ENCODE measurements around the gene GARIN3. TPM values are rescaled to one million over a fixed set of nuclear protein-coding genes. Genes with fewer than 3 reads are reported as not detected.
A peak's percentile ranks its signal among the peaks of the same experiment; 100 is the strongest.

GARIN3 gene
- total and polyA plus RNA-seq, 2 donors (not counting 3 experiments of a cell fraction or from before 2014, with no cell fraction given) = not detected

DNA sequence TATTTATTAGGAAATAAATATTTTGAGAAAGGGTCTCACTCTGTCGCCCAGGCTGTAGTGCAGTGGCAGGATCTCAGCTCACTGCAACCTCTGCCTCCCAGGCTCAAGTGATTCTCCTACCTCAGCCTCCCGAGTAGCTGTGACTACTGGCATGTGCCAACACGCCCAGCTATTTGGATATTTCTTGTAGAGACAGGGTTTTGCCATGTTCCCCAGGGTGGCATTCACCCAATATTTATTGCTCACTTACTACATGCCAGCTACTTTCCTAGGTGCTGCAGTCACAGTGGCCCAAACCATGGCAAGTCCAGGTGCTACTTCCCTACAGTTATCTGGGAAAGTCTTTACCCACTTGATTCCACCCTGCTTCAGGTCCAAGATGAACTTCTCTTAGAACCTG is 15.1 kb downstream of the GARIN3 start:
- BruUV-seq (replicated peaks) = no TSS peak
- FAIRE-seq (no peak), DNase-seq (ENCODE audit: low read depth, low spot score) (no peak)
- H3K4me3 ChIP-seq (replicated peaks in 1 of 3; ENCODE audit: insufficient read depth in 1 of 3, low read depth in 1 of 3, low read length in 3 of 3) = no peak overlapping the region
- ChIA-PET POLR2A (no interaction called here), CTCF (no interaction called here)
- no peaks in the 10 kb centered on the region for H3K27me3 ChIP-seq (ENCODE audit: control insufficient read depth in 2 of 2, insufficient read depth in 2 of 2, low read length in 2 of 2)
- no peaks in the 10 kb centered on the region for H3K4me1 ChIP-seq (ENCODE audit: control insufficient read depth, extremely low read depth, insufficient read depth, low read length)
- H3K79me2 ChIP-seq (ENCODE audit: control insufficient read depth, insufficient read depth, low read length) = no peaks in the 10 kb centered on the region
- TF ChIP-seq POLR2A (IDR thresholded peaks at IDR 0.05; ENCODE audit: low read depth, low read length) = no peak
- no peaks in the 10 kb centered on the region for H3K9me3 ChIP-seq (replicated peaks; ENCODE audit: control insufficient read depth, insufficient read depth, low read length)
- intact Hi-C loops (cut with micrococcal nuclease) = no loop called here
- no peaks in the 10 kb centered on the region for H3K9me1 ChIP-seq (replicated peaks; ENCODE audit: control insufficient read depth, extremely low read depth, insufficient read depth, low read length)
- no peaks in the 10 kb centered on the region for H3K36me3 ChIP-seq (ENCODE audit: control insufficient read depth in 2 of 2, extremely low read depth in 1 of 2, insufficient read depth in 2 of 2, low read length in 2 of 2)
- H2AFZ ChIP-seq (ENCODE audit: low read depth, low read length) = no peak overlapping the region
- dilution Hi-C loops (cut with MboI; ENCODE audit: extremely low pct_ligation_motif_present, low sequenced_read_pairs) = no loop called here
- H3K4me2 ChIP-seq (ENCODE audit: insufficient read depth, low read length) = no peak overlapping the region
- no peaks in the 10 kb centered on the region for H4K20me1 ChIP-seq (replicated peaks; ENCODE audit: control insufficient read depth, extremely low read depth, insufficient read depth, low read length)
- no peak overlapping the region for H3K9ac ChIP-seq (replicated peaks; ENCODE audit: extremely low read depth, insufficient read depth, low read length)
- H3K27ac ChIP-seq (ENCODE audit: insufficient read depth, low read depth, low read length) = no peak overlapping the region

DNA sequence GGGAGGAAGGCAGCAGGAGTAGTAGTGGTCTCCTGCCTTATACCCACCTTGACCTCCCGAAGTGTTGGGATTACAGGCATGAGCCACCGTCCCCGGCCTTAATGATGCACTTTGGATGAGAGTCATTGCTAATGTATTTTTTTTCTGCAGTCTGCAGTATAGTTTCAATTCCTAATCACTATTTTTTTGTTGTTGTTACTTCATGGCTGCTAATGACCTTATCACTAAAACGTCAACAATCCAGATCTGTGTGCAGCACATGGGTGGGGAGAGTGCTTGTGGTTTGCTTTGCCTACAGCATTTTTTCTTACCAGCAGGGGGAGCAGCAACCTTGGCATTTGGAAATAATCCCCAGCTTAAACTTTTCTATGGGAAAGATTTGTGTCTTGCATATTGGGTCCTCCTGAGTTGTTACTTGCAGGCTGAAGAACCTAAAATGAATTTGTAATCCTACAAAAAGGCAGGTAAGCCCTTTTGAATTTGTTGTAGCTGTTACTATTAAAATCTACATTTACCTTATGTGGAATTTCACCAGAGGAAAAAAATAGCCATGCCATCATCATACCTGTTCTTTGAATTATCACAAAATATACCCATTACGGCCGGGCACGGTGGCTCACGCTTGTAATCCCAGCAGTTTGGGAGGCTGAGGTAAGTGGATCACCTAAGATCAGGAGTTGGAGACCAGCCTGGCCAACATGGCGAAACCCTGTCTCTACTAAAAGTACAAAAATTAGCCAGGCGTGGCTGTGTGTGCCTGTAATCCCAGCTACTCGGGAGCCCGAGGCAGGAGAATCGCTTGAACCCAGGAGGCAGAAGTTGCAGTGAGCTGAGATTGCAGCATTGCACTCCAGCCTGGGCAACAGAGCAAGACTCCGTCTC is 17.1 kb downstream of the GARIN3 start:
- no TSS peak for BruUV-seq (replicated peaks)
- FAIRE-seq = peak; percentile 76
- dilution Hi-C loops (cut with MboI; ENCODE audit: extremely low pct_ligation_motif_present, low sequenced_read_pairs) = no loop called here
- H3K4me2 ChIP-seq (ENCODE audit: insufficient read depth, low read length) = no peak overlapping the region
- no peaks in the 10 kb centered on the region for H3K27me3 ChIP-seq (ENCODE audit: control insufficient read depth in 2 of 2, insufficient read depth in 2 of 2, low read length in 2 of 2)
- no peaks in the 10 kb centered on the region for H3K36me3 ChIP-seq (ENCODE audit: control insufficient read depth in 2 of 2, extremely low read depth in 1 of 2, insufficient read depth in 2 of 2, low read length in 2 of 2)
- TF ChIP-seq, protein P1, sequence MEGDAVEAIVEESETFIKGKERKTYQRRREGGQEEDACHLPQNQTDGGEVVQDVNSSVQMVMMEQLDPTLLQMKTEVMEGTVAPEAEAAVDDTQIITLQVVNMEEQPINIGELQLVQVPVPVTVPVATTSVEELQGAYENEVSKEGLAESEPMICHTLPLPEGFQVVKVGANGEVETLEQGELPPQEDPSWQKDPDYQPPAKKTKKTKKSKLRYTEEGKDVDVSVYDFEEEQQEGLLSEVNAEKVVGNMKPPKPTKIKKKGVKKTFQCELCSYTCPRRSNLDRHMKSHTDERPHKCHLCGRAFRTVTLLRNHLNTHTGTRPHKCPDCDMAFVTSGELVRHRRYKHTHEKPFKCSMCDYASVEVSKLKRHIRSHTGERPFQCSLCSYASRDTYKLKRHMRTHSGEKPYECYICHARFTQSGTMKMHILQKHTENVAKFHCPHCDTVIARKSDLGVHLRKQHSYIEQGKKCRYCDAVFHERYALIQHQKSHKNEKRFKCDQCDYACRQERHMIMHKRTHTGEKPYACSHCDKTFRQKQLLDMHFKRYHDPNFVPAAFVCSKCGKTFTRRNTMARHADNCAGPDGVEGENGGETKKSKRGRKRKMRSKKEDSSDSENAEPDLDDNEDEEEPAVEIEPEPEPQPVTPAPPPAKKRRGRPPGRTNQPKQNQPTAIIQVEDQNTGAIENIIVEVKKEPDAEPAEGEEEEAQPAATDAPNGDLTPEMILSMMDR (IDR thresholded peaks at IDR 0.05; ENCODE audit: extremely low read depth in 1 of 2, insufficient read depth in 1 of 2, low read depth in 1 of 2, low read length in 2 of 2) = peak; percentile 80 to 81
- TF ChIP-seq FOS (IDR thresholded peaks at IDR 0.05; ENCODE audit: borderline replicate concordance, insufficient read depth, low read length) = no peak
- no peak overlapping the region for H3K9ac ChIP-seq (replicated peaks; ENCODE audit: extremely low read depth, insufficient read depth, low read length)
- no peaks in the 10 kb centered on the region for H3K9me3 ChIP-seq (replicated peaks; ENCODE audit: control insufficient read depth, insufficient read depth, low read length)
- H3K4me1 ChIP-seq (ENCODE audit: control insufficient read depth, extremely low read depth, insufficient read depth, low read length) = no peaks in the 10 kb centered on the region
- intact Hi-C loops (cut with micrococcal nuclease) = loop anchor here (1.0 to 5.0 kb wide), 2 partner anchors 103 to 163 kb away; no protein-coding TSS in a partner anchor
- DNase-seq (ENCODE audit: low read depth, low spot score) = peak; percentile 59
- no peak overlapping the region for H3K27ac ChIP-seq (ENCODE audit: insufficient read depth, low read depth, low read length)
- no peaks in the 10 kb centered on the region for H3K9me1 ChIP-seq (replicated peaks; ENCODE audit: control insufficient read depth, extremely low read depth, insufficient read depth, low read length)
- H3K79me2 ChIP-seq (ENCODE audit: control insufficient read depth, insufficient read depth, low read length) = no peaks in the 10 kb centered on the region
- ChIA-PET CTCF (interaction anchor here (0.6 to 2.3 kb wide), 26 partner anchors 9 to 1958 kb away, joined by 3 to 15 read pairs (median 4); partner anchors contain the start of gene LSM11), POLR2A (no interaction called here)
- no peak overlapping the region for H3K4me3 ChIP-seq (replicated peaks in 1 of 3; ENCODE audit: insufficient read depth in 1 of 3, low read depth in 1 of 3, low read length in 3 of 3)
- H4K20me1 ChIP-seq (replicated peaks; ENCODE audit: control insufficient read depth, extremely low read depth, insufficient read depth, low read length) = no peaks in the 10 kb centered on the region
- H2AFZ ChIP-seq (ENCODE audit: low read depth, low read length) = no peak overlapping the region
